Naive B cell (primary cell): ENCODE measurements around the gene OSBP. TPM values are rescaled to one million over a fixed set of nuclear protein-coding genes. Genes with fewer than 3 reads are reported as not detected.
A peak's percentile ranks its signal among the peaks of the same experiment; 100 is the strongest.
"Not testable (repeated sequence)": the region's sequence is repeated elsewhere in the genome, so short reads cannot be mapped to it uniquely, and the experiment has no call there.

Experiments
- ATAC-seq, 2 donors: fragments of 150-1000 bp; cut with Tn5 transposase; 2 replicates each; pipeline ENCODE4 v1.10.0; 2021; ENCODE audit warnings: low read depth in 2 of 2, mild to moderate bottlenecking in 2 of 2, moderate library complexity in 2 of 2
- DNase-seq: peaks from one replicate; pipeline ENCODE4 v3.0.0; 2022
- H3K27ac Mint-ChIP-seq, 6 donors: one replicate each; pipeline ENCODE4 v1.8.0; 2020 to 2022; ENCODE audit warnings: mild to moderate bottlenecking in 6 of 6, mixed read lengths in 6 of 6, moderate library complexity in 5 of 6, inconsistent platforms in 2 of 6
- H3K27me3 Mint-ChIP-seq, 3 donors: one replicate each; pipeline ENCODE4 v1.8.0; 2021 to 2022; ENCODE audit warnings: mixed read lengths in 3 of 3, mild to moderate bottlenecking in 1 of 3
- H3K36me3 Mint-ChIP-seq, 2 donors: one replicate each; pipeline ENCODE4 v1.8.0; 2020 to 2022; ENCODE audit warnings: mixed read lengths in 2 of 2, inconsistent platforms in 1 of 2, mild to moderate bottlenecking in 1 of 2
- H3K4me1 Mint-ChIP-seq, 3 donors: one replicate each; pipeline ENCODE4 v1.8.0; 2020 to 2022; ENCODE audit warnings: mixed read lengths in 3 of 3, inconsistent platforms in 1 of 3, mild to moderate bottlenecking in 1 of 3, moderate library complexity in 1 of 3
- H3K4me3 Mint-ChIP-seq, 8 donors: one replicate each; pipeline ENCODE4 v1.8.0; 2020 to 2022; ENCODE audit warnings: mild to moderate bottlenecking in 8 of 8, mixed read lengths in 8 of 8, moderate library complexity in 8 of 8, inconsistent platforms in 2 of 8
- H3K9me3 Mint-ChIP-seq, 7 donors: one replicate each; pipeline ENCODE4 v1.8.0; 2020 to 2022; ENCODE audit warnings: mixed read lengths in 7 of 7, mild to moderate bottlenecking in 5 of 7, inconsistent platforms in 2 of 7, moderate library complexity in 1 of 7
- polyA plus RNA-seq, 6 donors: library from polyadenylated mRNA; unstranded; fragments of 300-500 nt; fragmentation: Illumina TruSeq; gene quantifications; one replicate each; pipeline ENCODE4 v1.2.3, GENCODE V29; 2021; ENCODE audit warnings: low read depth in 6 of 6

The OSBP gene
- polyA plus RNA-seq, 6 donors from 2014 or later = 20.4 to 34.4 (median 27.5) TPM

- Mint-ChIP-seq H3K4me1 (peaks cover 29 to 55% (median 41%) of the 10 kb centered on the region in 3 donors), H3K9me3 (peaks cover 0 to 5% (median 2%) of the 10 kb centered on the region in 7 donors), H3K4me3 (peak overlapping the region in 6 of 8 donors; percentile 45 to 98 (median 73)), H3K36me3 (no peaks in the 10 kb centered on the region), H3K27ac (peak overlapping the region in 2 of 6 donors; percentile 23 to 90), H3K27me3 (peaks cover 0 to 32% (median 5%) of the 10 kb centered on the region in 3 donors)
- ATAC-seq (no peak), DNase-seq (no peak)
Observed at GRCh38 chr11:59558270-59558643, 57.3 kb downstream of the OSBP start.

GRCh38 chr11:59556917-59557348 lies 58.6 kb downstream of the OSBP start:
- Mint-ChIP-seq H3K27ac (peak overlapping the region; percentile 42 to 90 (median 75)), H3K27me3 (peaks cover 0 to 32% (median 5%) of the 10 kb centered on the region in 3 donors), H3K36me3 (no peaks in the 10 kb centered on the region), H3K4me1 (peaks cover 29 to 59% (median 41%) of the 10 kb centered on the region in 3 donors), H3K9me3 (peaks cover 0 to 5% (median 2%) of the 10 kb centered on the region in 7 donors), H3K4me3 (peak overlapping the region; percentile 20 to 98 (median 86))
- ATAC-seq = no peak
- no peak for DNase-seq

- Mint-ChIP-seq H3K36me3 (no peaks in the 10 kb centered on the region), H3K27me3 (peaks cover 0 to 32% (median 5%) of the 10 kb centered on the region in 3 donors), H3K4me3 (peak overlapping the region; percentile 69 to 98 (median 86)), H3K9me3 (peaks cover 0 to 5% (median 2%) of the 10 kb centered on the region in 7 donors), H3K4me1 (peaks cover 29 to 61% (median 39%) of the 10 kb centered on the region in 3 donors), H3K27ac (peak overlapping the region in 5 of 6 donors; percentile 29 to 90 (median 76))
- DNase-seq (peak; percentile 31), ATAC-seq (peak in 1 of 2 donors; percentile 4)
Observed at GRCh38 chr11:59556115-59556916, 59.3 kb downstream of the OSBP start.

- Mint-ChIP-seq H3K4me1 (peaks cover 30 to 62% (median 39%) of the 10 kb centered on the region in 3 donors), H3K27me3 (peaks cover 0 to 32% (median 5%) of the 10 kb centered on the region in 3 donors), H3K27ac (peak overlapping the region in 4 of 6 donors; percentile 74 to 89 (median 78)), H3K36me3 (no peaks in the 10 kb centered on the region), H3K9me3 (peaks cover 0 to 10% (median 0%) of the 10 kb centered on the region in 7 donors), H3K4me3 (peak overlapping the region; percentile 69 to 98 (median 86))
- ATAC-seq (no peak), DNase-seq (no peak)
Observed at GRCh38 chr11:59555601-59556114, 59.9 kb downstream of the OSBP start.

GRCh38 chr11:59553323-59553722 lies 62.3 kb downstream of the OSBP start:
- peak overlapping the region in 1 of 6 donors; percentile 26 for H3K27ac Mint-ChIP-seq

GRCh38 chr11:59552844-59553243 lies 62.7 kb downstream of the OSBP start:
- H3K27me3 Mint-ChIP-seq = peaks cover 0 to 21% (median 0%) of the 10 kb centered on the region in 3 donors
- H3K36me3 Mint-ChIP-seq = no peaks in the 10 kb centered on the region
- peaks cover 28 to 58% (median 32%) of the 10 kb centered on the region in 3 donors for H3K4me1 Mint-ChIP-seq
- H3K9me3 Mint-ChIP-seq = peaks cover 0 to 9% (median 0%) of the 10 kb centered on the region in 7 donors
- peak overlapping the region in 1 of 6 donors; percentile 32 for H3K27ac Mint-ChIP-seq
- DNase-seq (no peak), ATAC-seq (no peak)
- peak overlapping the region in 2 of 8 donors; percentile 17 to 81 for H3K4me3 Mint-ChIP-seq

More at GRCh38 chr11:59553323-59553722, 62.3 kb downstream of the OSBP start:
- ATAC-seq (no peak), DNase-seq (no peak)
- Mint-ChIP-seq H3K27me3 (peaks cover 0 to 23% (median 0%) of the 10 kb centered on the region in 3 donors), H3K4me1 (peaks cover 28 to 61% (median 32%) of the 10 kb centered on the region in 3 donors), H3K9me3 (peaks cover 0 to 9% (median 0%) of the 10 kb centered on the region in 7 donors), H3K4me3 (peak overlapping the region in 3 of 8 donors; percentile 19 to 71 (median 69)), H3K36me3 (no peaks in the 10 kb centered on the region)

GRCh38 chr11:59551659-59552521 lies 63.7 kb downstream of the OSBP start:
- H3K4me3 Mint-ChIP-seq = peak overlapping the region; percentile 90 to 96 (median 92)
- no peak for DNase-seq
- H3K9me3 Mint-ChIP-seq = peaks cover 0 to 9% (median 0%) of the 10 kb centered on the region in 7 donors
- ATAC-seq = no peak
- H3K36me3 Mint-ChIP-seq = no peaks in the 10 kb centered on the region
- H3K27ac Mint-ChIP-seq = peak overlapping the region in 4 of 6 donors; percentile 25 to 100 (median 94)
- H3K27me3 Mint-ChIP-seq = peaks cover 0 to 20% (median 0%) of the 10 kb centered on the region in 3 donors
- H3K4me1 Mint-ChIP-seq = peaks cover 23 to 50% (median 26%) of the 10 kb centered on the region in 3 donors

- Mint-ChIP-seq H3K27ac (peak overlapping the region; percentile 88 to 100 (median 98)), H3K36me3 (no peaks in the 10 kb centered on the region), H3K4me3 (peak overlapping the region; percentile 90 to 96 (median 92)), H3K27me3 (peaks cover 0 to 15% (median 0%) of the 10 kb centered on the region in 3 donors), H3K4me1 (peaks cover 19 to 41% (median 19%) of the 10 kb centered on the region in 3 donors), H3K9me3 (peaks cover 0 to 9% (median 0%) of the 10 kb centered on the region in 7 donors)
- DNase-seq (peak; percentile 72), ATAC-seq (peak; percentile 47 to 54)
Observed at GRCh38 chr11:59550842-59551658, 64.5 kb downstream of the OSBP start.

GRCh38 chr11:59550368-59550841 lies 65.2 kb downstream of the OSBP start:
- peaks cover 13 to 35% (median 15%) of the 10 kb centered on the region in 3 donors for H3K4me1 Mint-ChIP-seq
- H3K36me3 Mint-ChIP-seq = no peaks in the 10 kb centered on the region
- H3K4me3 Mint-ChIP-seq = peak overlapping the region; percentile 90 to 96 (median 92)
- DNase-seq (peak; percentile 83), ATAC-seq (peak; percentile 87)
- peaks cover 0 to 9% (median 2%) of the 10 kb centered on the region in 3 donors for H3K27me3 Mint-ChIP-seq
- H3K27ac Mint-ChIP-seq = peak overlapping the region; percentile 88 to 100 (median 98)
- peaks cover 0 to 9% (median 0%) of the 10 kb centered on the region in 7 donors for H3K9me3 Mint-ChIP-seq

- peak overlapping the region in 2 of 8 donors; percentile 60 to 73 for H3K4me3 Mint-ChIP-seq
- peaks cover 0 to 9% (median 0%) of the 10 kb centered on the region in 7 donors for H3K9me3 Mint-ChIP-seq
- H3K27me3 Mint-ChIP-seq = peaks cover 0 to 9% (median 4%) of the 10 kb centered on the region in 3 donors
- DNase-seq (no peak), ATAC-seq (no peak)
- H3K4me1 Mint-ChIP-seq = peaks cover 13 to 30% (median 15%) of the 10 kb centered on the region in 3 donors
- peak overlapping the region in 1 of 6 donors; percentile 29 for H3K27ac Mint-ChIP-seq
- H3K36me3 Mint-ChIP-seq = no peaks in the 10 kb centered on the region
Observed at GRCh38 chr11:59548309-59548656, 67.3 kb downstream of the OSBP start.

- Mint-ChIP-seq H3K4me1 (peaks cover 13 to 30% (median 15%) of the 10 kb centered on the region in 3 donors), H3K4me3 (peak overlapping the region in 1 of 8 donors; percentile 60), H3K27ac (peak overlapping the region in 2 of 6 donors; percentile 24 to 37)
- ATAC-seq, DNase-seq, H3K36me3 Mint-ChIP-seq, H3K9me3 Mint-ChIP-seq, H3K27me3 Mint-ChIP-seq: not testable (repeated sequence)
Observed at GRCh38 chr11:59547605-59548308, 67.8 kb downstream of the OSBP start.
